ENCODE data around the gene ASCC3.
"Not testable (repeated sequence)": the region's sequence is repeated elsewhere in the genome, so short reads cannot be mapped to it uniquely, and the experiment has no call there.

The ASCC3 gene

DNA sequence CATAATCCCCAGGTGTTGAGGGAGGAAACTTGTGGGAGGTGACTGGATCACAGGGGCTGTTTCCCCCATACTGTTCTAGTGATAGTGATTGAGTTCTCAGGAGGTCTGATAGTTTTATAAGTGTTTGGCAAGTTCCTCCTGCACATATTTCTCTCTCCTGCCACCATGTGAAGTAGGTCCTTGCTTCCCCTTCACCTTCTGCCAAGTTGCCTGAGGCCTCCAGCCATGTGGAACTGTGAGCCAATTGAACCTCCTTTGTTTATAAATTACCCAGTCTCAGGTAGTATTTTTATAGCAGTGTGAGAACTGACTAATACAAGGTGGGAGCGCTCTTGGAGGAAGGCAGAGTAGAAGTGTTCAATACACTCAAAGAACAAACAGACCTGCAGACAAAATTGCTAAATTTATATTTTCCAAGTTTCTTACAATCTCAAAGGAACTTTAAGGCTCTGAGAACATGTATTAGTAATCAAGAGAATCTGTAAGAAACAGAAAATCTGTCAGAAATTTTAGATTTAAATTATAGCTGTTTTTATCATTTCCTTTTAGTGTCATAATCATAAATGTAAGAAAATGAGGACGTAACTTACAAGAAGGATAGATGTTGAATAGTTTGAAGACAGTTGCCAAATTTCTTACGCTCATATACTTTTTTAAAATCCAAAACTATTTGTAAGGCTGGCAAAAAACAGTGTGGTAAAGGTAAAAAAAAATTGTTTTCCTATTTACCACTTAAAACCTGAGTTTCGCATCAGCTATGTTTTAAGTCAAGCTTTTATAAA is 77.7 kb downstream of the ASCC3 start:
- no peak for DNase-seq

DNA sequence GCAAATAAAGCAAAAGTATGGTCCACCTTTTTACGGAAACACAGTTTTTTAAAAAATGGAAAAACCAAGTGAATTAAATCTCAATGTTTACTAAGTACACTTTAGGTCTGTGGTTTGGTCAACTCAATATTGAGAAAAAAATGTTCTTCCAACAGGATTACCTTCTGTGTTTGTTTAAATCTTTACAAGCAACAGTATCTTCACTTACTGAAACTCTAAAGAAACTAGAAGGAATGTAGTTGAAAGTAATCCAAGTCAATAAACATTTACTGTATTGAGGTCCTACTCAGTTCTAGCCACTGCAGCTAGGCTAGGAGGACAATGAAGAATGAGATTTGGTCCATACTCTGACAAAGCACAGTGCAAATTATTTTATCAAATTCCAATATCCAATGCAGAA is 80.1 kb downstream of the ASCC3 start:
- no peak for DNase-seq

DNA sequence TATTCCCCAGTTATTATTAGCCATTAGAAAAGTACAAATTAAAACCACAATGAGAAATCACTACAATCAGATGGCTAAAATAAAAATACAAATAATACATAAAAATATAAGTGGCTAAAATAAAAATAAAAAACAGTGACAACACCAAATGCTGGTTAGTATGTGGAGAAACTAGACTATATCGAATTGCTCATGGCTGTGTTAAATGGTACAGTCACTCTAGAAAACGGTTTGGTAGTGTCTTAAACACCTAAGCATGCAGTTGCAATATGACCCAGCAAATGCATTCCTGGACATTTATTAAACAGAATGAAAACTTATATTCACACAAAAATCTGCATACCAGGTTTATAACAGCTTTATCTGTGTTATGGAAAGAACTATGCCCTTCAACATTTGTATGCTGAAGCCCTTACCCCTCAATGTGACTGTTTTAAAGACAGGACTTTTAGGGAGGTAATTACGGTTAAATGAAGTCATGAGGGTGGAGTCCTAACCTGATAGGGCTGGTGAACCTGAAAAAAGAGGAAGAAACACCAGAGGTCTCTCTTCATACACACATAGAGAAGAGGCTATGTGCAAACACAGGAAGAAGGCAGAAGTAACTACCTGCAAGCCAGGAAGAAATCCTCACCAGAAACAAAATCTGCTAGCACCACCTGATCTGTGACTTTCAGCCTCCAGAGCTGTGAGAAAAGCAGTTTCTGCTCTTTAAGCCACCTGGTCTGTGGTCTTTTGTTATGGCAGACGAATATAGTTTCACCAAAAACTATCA is 84.9 kb downstream of the ASCC3 start:
- DNase-seq, result no peak

DNA sequence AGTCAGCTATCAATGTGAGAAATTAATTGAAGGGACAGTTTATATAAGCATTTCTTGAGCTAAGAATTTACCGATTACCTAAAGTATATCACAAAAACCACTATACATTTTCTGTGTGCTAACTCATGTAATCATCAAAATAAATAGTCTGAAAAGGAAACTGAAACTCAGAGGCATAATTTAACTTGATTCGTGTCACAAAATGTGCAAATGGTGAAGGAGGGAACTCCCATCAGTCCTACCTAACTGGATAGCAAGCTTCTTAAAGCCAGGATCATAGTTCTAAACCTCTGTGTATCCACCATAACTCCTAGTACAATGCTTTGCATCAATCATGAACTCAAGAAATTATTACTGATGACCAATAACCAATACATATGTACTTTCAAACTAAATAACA is 91.0 kb downstream of the ASCC3 start:
- DNase-seq, result no peak

DNA sequence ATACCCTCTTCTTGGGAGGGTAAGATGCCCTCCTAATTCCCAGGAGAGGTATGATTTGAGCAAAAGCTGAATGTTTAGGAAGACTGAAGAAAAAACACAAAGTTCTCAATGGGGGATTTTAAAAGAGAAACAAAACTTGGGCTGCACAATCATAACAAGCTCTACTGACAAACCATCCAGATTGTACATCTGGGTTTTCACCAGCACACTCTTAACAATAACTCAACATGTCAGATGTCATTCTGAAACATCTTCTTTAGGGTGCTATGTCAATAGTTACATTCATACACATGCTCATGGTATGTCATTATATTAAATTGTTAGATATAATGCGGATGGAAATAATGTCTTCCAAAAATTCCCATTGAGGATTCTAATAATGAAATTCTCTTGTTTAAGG is 95.1 kb downstream of the ASCC3 start:
- DNase-seq, result no peak

DNA sequence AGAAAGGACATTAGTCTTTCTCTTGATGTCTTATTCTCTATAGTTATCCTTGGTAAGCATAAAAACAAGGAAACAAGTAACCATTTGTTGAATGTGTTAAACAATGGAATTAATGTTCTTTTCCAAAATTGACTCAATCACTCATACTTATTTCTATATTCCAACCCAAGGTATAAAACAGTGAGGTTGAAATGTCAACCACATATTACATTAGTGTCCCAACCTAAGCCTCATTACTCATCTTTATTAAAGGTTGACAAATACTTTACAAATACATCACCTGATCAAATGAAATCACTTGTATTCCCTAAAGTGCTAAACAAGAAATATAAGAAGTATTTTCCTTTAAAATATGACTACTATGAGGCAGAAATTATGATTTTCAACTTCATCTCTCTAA is 100.5 kb downstream of the ASCC3 start:
- no peak for DNase-seq

DNA sequence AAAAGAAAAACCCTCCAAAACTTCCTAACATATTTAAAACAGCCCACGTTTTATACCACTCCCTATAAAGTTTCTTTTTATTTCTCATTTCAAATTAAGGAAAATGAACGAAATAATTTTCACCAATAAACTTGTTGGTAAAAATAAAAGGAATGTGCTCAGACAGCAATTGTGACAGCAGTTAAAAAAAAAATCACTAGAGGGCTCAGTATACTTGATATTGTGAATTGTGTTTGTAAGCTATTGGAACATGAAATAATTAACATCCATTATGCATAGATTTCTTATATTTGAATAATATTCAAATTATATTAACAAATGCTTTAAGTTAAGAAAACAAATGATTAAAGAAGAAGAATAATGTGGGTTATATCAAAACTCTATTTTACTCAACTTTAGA is 105.5 kb downstream of the ASCC3 start:
- DNase-seq, result no peak

DNA sequence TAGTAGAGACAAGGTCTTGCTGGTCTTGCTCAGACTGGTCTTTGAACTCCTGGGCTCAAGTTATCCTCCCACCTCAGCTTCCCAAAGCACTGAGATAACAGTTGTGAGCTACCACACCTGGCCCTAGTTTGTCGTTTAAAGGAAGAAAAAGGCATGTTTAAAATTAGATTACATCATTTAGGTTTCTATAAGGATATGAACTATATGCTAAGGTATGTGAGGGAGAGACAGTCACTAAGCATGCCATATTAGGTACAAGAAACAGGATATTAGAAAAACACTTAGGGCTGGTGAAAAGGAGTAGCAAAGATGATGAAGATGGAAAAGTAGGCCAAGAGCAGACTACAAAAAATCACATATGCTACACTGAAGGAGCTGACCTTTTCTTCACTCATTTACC is 106.4 kb downstream of the ASCC3 start:
- no peak for DNase-seq

DNA sequence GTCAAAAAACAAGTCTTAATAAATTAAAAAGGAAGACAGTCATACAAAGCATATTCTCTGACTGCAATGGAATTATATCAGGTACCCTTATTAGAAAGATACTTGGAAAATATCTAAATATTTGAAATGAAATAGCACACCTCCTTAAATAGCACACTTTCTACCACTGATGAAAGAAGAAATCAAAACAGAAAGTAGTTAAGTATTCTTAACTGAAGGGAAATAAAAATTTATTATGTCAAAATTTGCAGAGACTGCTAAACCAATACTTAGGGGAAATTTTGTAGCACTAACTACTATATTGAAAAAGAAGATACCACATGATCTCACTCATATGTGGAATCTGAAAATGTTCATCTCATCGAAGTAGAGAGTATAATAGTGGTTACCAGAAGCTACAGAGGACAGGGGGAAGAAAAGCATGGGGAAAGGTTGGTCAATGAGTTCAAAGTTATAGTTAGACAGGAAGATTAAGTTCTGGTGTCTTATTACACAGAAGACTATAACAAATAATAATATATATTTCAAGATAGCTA is 112.2 kb downstream of the ASCC3 start:
- DNase-seq, result no peak

DNA sequence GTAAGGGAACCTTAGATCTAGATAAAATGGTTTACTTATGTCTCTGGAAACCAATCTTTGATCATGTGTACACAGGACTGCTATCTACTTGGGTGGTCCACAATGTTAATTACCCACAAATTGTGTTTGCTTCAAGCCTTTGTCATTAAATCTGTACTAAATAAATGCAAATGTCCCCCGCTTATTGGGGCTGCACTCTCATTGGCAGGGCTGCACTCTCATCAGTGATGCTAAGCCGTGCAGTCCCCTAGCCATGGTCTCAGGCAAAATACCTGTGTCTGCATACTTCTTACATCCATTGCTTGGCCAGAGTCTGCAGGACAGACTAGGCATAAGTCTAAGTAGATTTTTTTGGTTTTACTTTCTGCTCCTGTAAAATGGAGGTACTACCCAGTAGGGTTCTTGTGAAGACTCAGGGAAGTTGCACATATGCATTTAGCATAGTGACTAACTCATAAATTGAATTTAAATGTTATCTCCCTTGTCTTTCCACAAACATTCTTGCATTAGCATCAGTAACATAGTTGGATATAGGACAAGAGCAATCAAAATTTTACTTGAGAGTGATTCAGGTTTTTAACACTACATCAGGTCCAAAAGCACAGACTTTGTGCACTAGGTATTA is 117.4 kb downstream of the ASCC3 start:
- no peak for DNase-seq

DNA sequence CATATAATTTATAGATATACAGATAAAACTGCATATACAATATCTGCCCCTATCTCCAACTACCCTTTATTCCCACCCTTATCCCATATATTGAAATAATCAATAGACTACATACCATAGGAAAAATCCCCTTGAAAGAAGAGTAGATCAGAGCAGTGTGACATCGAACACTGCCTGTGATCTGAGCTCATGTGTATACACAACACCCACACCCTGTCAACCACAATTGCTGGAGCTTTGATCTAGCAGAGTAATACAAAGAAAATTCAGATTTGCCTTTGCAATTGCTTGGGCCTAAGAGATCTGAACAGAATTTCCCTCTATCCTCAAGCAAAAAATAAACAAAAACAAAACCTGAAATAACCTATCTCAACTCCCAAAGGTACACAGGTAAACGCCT is 119.3 kb downstream of the ASCC3 start:
- no peak for DNase-seq

DNA sequence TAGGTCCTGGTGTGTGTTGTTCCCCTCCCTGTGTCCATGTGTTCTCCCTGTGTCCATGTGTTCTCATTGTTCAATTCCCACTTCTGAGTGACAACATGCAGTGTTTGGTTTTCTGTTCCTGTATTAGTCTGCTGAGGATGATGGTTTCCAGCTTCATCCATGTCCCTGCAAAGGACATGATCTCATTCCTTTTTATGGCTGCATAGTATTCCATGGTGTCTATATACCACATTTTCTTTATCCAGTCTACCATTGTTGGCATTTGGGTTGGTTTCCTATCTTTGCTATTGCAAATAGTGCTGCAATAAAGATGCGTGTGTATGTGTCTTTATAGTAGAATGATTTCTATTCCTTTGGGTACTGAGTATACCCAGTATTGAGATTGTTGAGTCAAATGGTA is 122.7 kb downstream of the ASCC3 start:
- DNase-seq, result not testable (repeated sequence)

DNA sequence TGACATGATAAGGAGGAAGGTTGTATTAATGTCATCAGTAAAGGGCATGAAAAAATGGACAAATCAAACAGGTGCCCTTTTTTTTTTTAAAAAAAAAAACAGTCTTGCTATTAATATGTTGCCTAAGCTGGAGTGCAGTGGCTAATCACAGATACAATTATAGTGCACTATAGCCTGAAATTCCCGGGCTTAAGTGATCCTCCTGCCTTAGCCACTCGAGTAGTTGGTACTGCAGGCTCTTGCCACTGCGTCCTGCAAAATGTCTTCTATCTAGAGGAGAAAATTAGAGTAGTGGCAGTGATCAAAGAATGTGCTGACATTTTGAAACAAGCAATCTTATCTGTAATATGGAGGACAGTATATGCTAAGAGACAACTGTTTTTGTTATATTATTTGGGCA is 127.7 kb downstream of the ASCC3 start:
- DNase-seq, result no peak

DNA sequence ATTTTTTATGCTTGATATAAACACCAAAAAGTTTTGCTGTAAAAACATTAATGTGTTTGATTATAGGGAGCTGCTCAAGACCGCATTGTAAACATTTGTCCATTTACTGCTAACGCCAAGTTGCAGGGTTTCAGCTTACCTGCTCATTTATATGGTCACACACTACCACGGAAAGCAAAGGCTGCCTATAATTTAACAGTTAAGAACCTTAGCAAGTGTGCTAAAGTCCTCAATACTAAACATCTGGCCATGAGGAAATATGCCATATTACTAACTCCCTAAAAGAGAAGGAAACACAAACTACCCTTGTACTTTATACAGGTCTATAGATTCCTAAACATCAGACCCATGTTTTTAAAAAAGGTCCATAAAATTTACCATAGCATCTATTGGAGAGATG is 129.5 kb downstream of the ASCC3 start:
- no peak for DNase-seq

DNA sequence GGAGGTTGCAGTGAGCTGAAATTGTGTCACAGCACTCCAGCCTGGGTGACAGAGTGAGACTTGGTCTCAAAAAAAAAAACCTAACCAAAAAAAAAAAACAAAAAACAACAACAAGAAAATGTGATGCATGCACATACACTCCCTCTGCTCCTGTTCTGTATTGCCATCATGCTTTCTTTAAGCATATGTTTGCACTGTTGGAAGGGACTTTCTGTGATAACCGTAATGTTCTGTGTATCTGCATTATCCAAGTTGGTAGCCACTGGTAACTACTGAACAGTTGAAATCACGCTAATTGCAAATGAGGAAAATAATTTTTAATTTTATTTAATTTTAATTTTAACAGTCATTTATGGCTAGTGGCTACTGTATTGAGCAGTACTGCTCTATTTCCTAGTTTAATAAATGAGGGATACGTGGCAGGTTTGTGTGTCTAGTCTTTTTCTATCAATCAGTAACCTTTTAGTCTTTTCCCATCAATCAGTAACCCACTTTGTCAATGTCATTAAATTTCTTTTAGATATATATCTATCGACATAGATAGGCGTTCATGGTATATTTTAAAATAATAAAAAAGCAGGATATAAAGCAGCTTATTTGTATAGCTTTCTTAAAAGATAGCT is 135.6 kb downstream of the ASCC3 start:
- no peak for DNase-seq

DNA sequence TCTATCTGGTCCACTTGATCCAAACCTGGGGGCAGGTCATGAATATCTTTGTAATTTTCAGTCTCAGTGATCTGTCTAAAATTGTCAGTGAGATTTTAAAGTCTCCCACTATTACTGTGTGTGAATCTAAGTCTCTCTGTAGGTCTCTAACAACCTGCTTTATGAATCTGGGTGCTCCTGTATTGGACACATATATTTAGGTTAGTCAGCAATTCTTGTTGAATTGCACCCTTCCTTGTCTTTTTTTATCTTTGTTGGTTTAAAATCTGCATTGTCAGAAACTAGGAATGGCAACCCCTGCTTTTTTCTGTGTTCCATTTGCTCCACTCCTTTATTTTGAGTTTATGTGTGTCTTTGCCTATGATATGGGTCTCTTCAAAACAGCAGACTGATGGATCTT is 140.7 kb downstream of the ASCC3 start:
- DNase-seq, result no peak

DNA sequence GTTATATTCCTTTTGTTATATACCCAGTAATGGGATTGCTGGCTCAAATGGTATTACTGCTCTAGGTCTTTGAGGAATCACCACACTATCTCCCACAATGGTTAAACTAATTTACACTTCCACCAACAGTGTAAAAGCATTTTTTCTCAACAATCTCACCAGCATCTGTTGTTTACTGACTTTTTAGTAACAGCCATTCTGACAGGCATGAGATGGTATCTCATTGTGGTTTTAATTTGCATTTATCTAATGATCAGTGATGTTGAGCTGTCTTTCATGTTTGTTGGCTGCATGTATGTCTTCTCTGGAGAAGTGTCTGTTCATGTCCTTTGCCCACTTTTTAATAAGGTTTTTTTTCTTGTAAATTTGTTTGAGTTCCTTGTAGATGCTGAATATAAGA is 143.4 kb downstream of the ASCC3 start:
- not testable (repeated sequence) for DNase-seq

DNA sequence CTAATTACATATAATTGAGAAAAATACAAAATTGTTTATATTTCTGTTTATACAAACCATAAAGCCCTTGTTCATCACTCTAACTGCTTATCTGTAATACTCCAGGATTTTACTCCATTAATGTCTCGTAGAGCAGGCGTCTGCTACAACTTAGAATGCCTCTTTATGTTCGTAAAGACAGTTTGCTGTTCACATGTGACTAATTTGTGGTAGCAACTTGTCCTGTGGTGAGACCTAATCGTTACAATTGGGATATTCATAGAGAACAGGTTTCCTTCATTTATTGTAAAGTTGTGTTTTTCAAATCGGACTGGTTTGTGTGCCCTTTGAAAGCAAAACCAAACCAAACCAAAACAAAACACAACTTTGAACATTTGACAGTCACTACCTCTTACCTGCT is 149.7 kb downstream of the ASCC3 start:
- DNase-seq, result no peak

DNA sequence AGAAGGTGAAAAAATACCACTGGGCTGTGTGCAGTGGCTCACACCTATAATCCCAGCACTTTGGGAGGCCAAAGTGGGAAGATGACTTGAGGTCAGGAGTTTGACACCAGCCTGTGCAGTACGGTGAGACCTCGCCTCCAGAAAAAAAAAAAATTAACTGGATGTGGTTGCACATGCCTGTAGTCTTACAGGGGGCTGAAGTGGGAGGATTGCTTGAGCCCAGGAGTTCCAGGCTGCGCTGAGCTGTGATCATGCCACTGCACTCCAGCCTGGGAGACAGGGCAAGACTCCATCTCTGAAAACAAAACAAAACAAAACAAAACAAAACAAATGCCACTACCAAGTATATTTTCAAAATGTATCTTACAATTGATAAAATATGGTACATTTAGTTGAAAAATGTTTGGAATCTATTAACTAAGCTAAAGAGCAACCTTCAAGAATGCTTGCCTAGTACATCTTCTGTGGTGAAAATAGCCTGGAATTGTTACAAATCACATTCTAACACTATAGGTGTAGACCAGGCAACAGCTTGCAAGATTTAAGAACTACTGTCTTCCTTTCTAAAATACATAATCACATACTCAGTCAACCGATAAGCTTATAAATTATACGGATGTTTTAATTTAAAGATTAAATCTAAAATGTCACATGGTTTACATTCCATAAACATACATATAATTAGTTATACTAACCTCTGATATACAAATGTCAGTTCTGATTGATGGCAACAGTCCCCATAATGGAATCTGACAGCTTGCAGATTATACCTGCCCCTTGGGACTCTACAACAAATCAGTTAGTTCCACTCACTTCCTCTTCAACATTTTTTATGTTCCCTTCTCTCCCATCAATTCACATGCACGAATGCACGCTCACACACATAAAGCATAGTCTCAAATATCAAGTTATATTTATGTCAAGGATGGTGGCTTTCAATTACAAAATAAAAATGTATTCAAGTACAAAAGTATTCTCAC is 150.8 kb downstream of the ASCC3 start:
- DNase-seq, result peak; percentile 2

DNA sequence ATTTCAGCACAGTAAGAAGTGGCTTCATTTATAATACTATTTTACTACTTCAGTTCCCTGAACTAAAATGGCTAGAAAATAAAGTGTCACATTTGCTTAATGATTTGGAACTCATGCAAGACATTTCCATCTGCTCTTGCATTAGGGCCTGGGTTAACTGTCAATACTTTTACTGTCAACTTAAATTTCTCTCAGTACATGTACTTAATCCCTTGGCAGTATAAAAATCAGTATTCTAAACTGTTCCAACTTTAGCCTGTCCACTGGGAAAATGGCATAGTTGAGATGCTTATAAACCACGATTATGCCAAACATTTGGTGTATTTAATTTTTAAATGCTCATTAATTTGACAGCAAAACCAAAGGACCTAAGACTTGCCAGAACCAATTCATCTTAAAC is 154.5 kb downstream of the ASCC3 start:
- no peak for DNase-seq

DNA sequence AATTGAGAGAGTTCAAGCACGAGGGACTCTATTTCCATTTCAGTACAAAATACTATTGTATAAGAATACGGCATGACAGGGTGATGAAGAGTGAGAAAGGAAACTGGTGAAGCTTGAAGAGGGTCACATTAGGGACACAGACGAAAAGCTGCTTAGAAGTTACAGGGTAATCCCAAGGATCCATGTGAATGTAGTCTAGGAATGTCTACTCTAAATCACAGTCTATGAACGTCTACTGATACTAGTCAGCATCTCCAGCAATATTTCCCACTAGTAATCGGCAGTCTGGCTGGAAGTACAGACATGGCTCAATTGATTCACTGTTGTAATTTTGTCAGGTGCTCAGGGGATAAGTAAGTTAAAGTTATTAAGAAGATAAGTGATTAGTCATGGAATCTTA is 156.4 kb downstream of the ASCC3 start:
- no peak for DNase-seq

DNA sequence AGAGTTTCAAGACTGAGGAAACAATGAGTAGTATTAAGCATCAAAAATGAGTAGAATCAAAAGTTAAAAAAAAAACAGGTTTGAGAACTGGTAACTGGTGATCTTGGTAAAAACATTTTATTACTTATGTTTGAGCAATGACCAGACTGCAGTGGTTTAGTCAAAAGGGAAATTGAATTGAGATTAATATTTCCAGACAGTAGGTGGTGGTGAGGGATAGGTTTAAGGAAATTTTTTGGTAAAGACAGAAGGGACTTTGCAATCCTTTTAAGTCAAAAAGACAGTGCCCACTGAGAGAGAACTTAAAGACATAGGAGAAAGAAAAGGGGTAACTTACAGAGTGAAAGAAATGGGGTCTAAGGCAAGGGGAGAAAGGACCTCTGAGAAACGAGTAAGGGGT is 156.9 kb downstream of the ASCC3 start:
- DNase-seq, result no peak

All from NCI-H1436 treated with DMSO at 0.1 percent for 48 hours (cell line).